Measurements from ENCODE around the gene SCRN1. TPM values are rescaled to one million over a fixed set of nuclear protein-coding genes. Genes with fewer than 3 reads are reported as not detected.

The SCRN1 gene
- total RNA-seq, 1 donor from 2014 or later = 13.4 TPM

DNA sequence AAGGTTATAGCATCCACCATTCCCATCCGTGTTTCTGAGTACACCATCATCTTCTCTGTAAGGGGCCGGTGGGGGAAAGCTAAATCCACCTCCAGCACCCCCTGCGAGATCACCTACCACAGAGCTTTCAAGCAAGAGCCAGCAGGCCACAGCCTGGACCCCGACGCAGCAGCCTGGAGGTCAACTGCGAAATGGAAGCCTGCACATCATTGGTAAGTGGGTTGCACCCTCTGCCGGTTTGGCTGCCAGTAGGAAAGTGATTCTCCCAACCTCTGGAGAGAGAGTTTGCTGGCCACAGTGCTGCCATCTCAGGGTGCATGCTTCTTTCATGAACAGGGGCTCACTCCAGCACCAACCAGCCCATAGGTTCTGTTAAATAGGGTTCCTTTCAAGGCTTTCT, 101.6 kb downstream of the SCRN1 start:
- H3K4me1 ChIP-seq = no peaks in the 10 kb centered on the region
- DNase-seq = no peak
- no peaks in the 10 kb centered on the region for H3K9me3 ChIP-seq (replicated peaks)
- H3K36me3 ChIP-seq = peaks cover 2% of the 10 kb centered on the region
- H3K27me3 ChIP-seq (ENCODE audit: low read depth) = no peaks in the 10 kb centered on the region
- TF ChIP-seq, protein P1, sequence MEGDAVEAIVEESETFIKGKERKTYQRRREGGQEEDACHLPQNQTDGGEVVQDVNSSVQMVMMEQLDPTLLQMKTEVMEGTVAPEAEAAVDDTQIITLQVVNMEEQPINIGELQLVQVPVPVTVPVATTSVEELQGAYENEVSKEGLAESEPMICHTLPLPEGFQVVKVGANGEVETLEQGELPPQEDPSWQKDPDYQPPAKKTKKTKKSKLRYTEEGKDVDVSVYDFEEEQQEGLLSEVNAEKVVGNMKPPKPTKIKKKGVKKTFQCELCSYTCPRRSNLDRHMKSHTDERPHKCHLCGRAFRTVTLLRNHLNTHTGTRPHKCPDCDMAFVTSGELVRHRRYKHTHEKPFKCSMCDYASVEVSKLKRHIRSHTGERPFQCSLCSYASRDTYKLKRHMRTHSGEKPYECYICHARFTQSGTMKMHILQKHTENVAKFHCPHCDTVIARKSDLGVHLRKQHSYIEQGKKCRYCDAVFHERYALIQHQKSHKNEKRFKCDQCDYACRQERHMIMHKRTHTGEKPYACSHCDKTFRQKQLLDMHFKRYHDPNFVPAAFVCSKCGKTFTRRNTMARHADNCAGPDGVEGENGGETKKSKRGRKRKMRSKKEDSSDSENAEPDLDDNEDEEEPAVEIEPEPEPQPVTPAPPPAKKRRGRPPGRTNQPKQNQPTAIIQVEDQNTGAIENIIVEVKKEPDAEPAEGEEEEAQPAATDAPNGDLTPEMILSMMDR (IDR thresholded peaks at IDR 0.05; ENCODE audit: borderline replicate concordance) = no peak
- intact Hi-C loops (cut with micrococcal nuclease) = no loop called here
- H3K27ac ChIP-seq (replicated peaks) = no peak overlapping the region
- H3K4me3 ChIP-seq = no peak overlapping the region

GRCh38 chr7:29886827-29887226, 102.8 kb downstream of the SCRN1 start:
- intact Hi-C loops (cut with micrococcal nuclease) = no loop called here
- TF ChIP-seq, protein P1 (IDR thresholded peaks at IDR 0.05; ENCODE audit: borderline replicate concordance) = no peak
- no peak for DNase-seq
- H3K9me3 ChIP-seq (replicated peaks) = no peaks in the 10 kb centered on the region
- H3K27me3 ChIP-seq (ENCODE audit: low read depth) = no peaks in the 10 kb centered on the region
- no peak overlapping the region for H3K27ac ChIP-seq (replicated peaks)
- H3K4me1 ChIP-seq = no peaks in the 10 kb centered on the region
- H3K4me3 ChIP-seq = no peak overlapping the region
- peaks cover 2% of the 10 kb centered on the region for H3K36me3 ChIP-seq

DNA sequence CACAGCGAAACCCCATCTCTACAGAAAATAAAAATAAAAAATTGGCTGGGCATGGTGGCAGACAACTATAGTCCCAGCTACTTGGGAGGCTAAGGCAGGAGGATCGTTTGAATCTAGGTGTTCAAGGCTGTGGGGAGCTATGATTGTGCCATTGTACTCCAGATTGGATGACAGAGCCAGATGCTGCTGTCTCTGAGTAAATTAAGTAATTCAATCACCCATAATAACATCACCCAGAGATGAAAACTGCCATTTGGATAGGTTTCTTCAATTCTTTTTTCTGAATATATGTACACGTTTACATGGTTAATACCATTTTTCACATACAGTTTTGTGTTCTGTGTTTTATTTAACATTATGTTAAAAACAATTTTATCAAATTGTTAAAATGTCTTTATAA, 104.0 kb downstream of the SCRN1 start:
- Histone ChIP-seq H3K36me3 (peaks cover 2% of the 10 kb centered on the region), H3K27me3 (ENCODE audit: low read depth) (no peaks in the 10 kb centered on the region), H3K9me3 (replicated peaks) (no peaks in the 10 kb centered on the region), H3K4me3 (no peak overlapping the region), H3K4me1 (no peaks in the 10 kb centered on the region), H3K27ac (replicated peaks) (no peak overlapping the region)
- intact Hi-C loops (cut with micrococcal nuclease) = no loop called here
- no peak for DNase-seq
- TF ChIP-seq, protein P1 (IDR thresholded peaks at IDR 0.05; ENCODE audit: borderline replicate concordance) = no peak

- no peak for DNase-seq
- no peak overlapping the region for H3K4me3 ChIP-seq
- no peaks in the 10 kb centered on the region for H3K27me3 ChIP-seq (ENCODE audit: low read depth)
- TF ChIP-seq, protein P1 (IDR thresholded peaks at IDR 0.05; ENCODE audit: borderline replicate concordance) = no peak
- no peak overlapping the region for H3K27ac ChIP-seq (replicated peaks)
- intact Hi-C loops (cut with micrococcal nuclease) = no loop called here
- no peaks in the 10 kb centered on the region for H3K4me1 ChIP-seq
- peaks cover 2% of the 10 kb centered on the region for H3K36me3 ChIP-seq
- H3K9me3 ChIP-seq (replicated peaks) = no peaks in the 10 kb centered on the region
Observed at GRCh38 chr7:29884399-29885272, 105.0 kb downstream of the SCRN1 start.

GRCh38 chr7:29883462-29884398, 105.9 kb downstream of the SCRN1 start:
- no peak overlapping the region for H3K27ac ChIP-seq (replicated peaks)
- no peak overlapping the region for H3K4me3 ChIP-seq
- TF ChIP-seq, protein P1 (IDR thresholded peaks at IDR 0.05; ENCODE audit: borderline replicate concordance) = no peak
- H3K9me3 ChIP-seq (replicated peaks) = no peaks in the 10 kb centered on the region
- H3K27me3 ChIP-seq (ENCODE audit: low read depth) = no peaks in the 10 kb centered on the region
- H3K36me3 ChIP-seq = peaks cover 2% of the 10 kb centered on the region
- DNase-seq = no peak
- H3K4me1 ChIP-seq = no peaks in the 10 kb centered on the region
- intact Hi-C loops (cut with micrococcal nuclease) = no loop called here
